Stimulated activated CD4-positive, alpha-beta T cell treated with anti-CD3 and anti-CD28 coated beads, Interleukin-2, amount 100 ng/mL, for 4 hours (primary cell): ENCODE data around the gene PCTP.

Experiments used
- DNase-seq: peaks from one replicate; pipeline ENCODE4 v3.0.0-alpha.2; 2020; ENCODE audit warnings: low read depth

The PCTP gene

GRCh38 chr17:55727920-55728319, 22.9 kb upstream of the PCTP start:
- DNase-seq, result no peak

- no peak for DNase-seq
These were observed 22.5 kb upstream of the PCTP start for GRCh38 chr17:55728361-55728760.

GRCh38 chr17:55728833-55729232, 22.0 kb upstream of the PCTP start:
- no peak for DNase-seq

GRCh38 chr17:55729484-55729883, 21.4 kb upstream of the PCTP start:
- no peak for DNase-seq

GRCh38 chr17:55730380-55730779, 20.5 kb upstream of the PCTP start:
- no peak for DNase-seq

- no peak for DNase-seq
These were observed 20.0 kb upstream of the PCTP start for GRCh38 chr17:55730808-55731207.

- DNase-seq, result no peak
These were observed 19.1 kb upstream of the PCTP start for GRCh38 chr17:55731586-55732250.

GRCh38 chr17:55734128-55734781, 16.6 kb upstream of the PCTP start:
- no peak for DNase-seq

- peak; percentile 4 for DNase-seq
These were observed 15.0 kb upstream of the PCTP start for GRCh38 chr17:55735731-55736405.

- DNase-seq, result no peak
These were observed 12.8 kb upstream of the PCTP start for GRCh38 chr17:55737976-55738501.

- DNase-seq, result no peak
These were observed 10.1 kb upstream of the PCTP start for GRCh38 chr17:55740511-55741355.

- DNase-seq, result no peak
These were observed 9.5 kb upstream of the PCTP start for GRCh38 chr17:55741356-55741700.

GRCh38 chr17:55742272-55743102, 8.4 kb upstream of the PCTP start:
- no peak for DNase-seq

GRCh38 chr17:55743103-55743679, 7.7 kb upstream of the PCTP start:
- no peak for DNase-seq

- no peak for DNase-seq
These were observed 5.6 kb upstream of the PCTP start for GRCh38 chr17:55745258-55745657.

- no peak for DNase-seq
These were observed 4.4 kb upstream of the PCTP start for GRCh38 chr17:55746466-55746865.

GRCh38 chr17:55747209-55747608, 3.6 kb upstream of the PCTP start:
- DNase-seq, result no peak

GRCh38 chr17:55748841-55749240, 2.0 kb upstream of the PCTP start:
- DNase-seq, result no peak

GRCh38 chr17:55749985-55750384, 866 bp upstream of the PCTP start:
- DNase-seq, result no peak

- no peak for DNase-seq
These were observed 934 bp downstream of the PCTP start for GRCh38 chr17:55751720-55752250.

- no peak for DNase-seq
These were observed 5.8 kb downstream of the PCTP start for GRCh38 chr17:55756689-55757088.
